Measurements from ENCODE around the gene RIOX2. TPM values are rescaled to one million over a fixed set of nuclear protein-coding genes. Genes with fewer than 3 reads are reported as not detected.
A peak's percentile ranks its signal among the peaks of the same experiment; 100 is the strongest.

Gene RIOX2
- total RNA-seq, 2 donors from 2014 or later = 22.1 to 32.3 TPM

GRCh38 chr3:97901313-97902248 lies 70.7 kb downstream of the RIOX2 start:
- TF ChIP-seq CTCF (IDR thresholded peaks at IDR 0.05) (no peak), POLR2A (IDR thresholded peaks at IDR 0.05) (no peak)
- Histone ChIP-seq H3K27ac (peak overlapping the region in 2 of 4 donors; percentile 3 to 15), H3K4me3 (no peak overlapping the region), H3K9me3 (no peaks in the 10 kb centered on the region), H3K36me3 (replicated peaks in 1 of 2; ENCODE audit: insufficient read depth in 1 of 2, low read depth in 2 of 2) (no peaks in the 10 kb centered on the region), H3K4me1 (peaks cover 5% of the 10 kb centered on the region), H3K27me3 (no peaks in the 10 kb centered on the region)
- ATAC-seq (peak; percentile 12), DNase-seq (no peak)
- WGBS, 2 donors = 46 to 55% methylated on average over 4 of the region's 4 CpGs
- intact Hi-C loops (cut with DNase I) = no loop called here

DNA sequence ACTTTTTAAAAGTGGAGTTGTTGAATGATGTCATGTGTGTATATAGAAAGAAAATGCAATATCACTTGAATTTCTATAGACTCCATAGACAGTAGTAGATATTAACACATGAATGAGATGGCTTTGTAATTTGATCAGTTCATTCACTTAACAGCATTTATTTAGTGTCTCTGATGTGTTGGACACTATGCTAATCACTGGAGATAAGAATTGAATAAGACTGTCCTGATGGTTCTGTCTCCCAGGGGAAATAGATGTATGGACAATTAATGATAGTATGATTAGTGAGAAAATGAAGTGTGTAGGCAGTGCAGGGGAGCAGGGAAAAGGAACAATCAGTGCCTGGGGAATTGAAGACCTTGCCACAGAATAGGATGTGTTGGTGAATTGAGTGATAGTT lies 72.9 kb downstream of the RIOX2 start:
- ATAC-seq (no peak), DNase-seq (no peak)
- intact Hi-C loops (cut with DNase I) = no loop called here
- Histone ChIP-seq H3K36me3 (replicated peaks in 1 of 2; ENCODE audit: insufficient read depth in 1 of 2, low read depth in 2 of 2) (no peaks in the 10 kb centered on the region), H3K4me3 (no peak overlapping the region), H3K27me3 (no peaks in the 10 kb centered on the region), H3K27ac (no peak overlapping the region), H3K9me3 (no peaks in the 10 kb centered on the region), H3K4me1 (peaks cover 5% of the 10 kb centered on the region)
- no peak for TF ChIP-seq CTCF (IDR thresholded peaks at IDR 0.05)
- no peak for TF ChIP-seq POLR2A (IDR thresholded peaks at IDR 0.05)

- ATAC-seq = no peak
- Histone ChIP-seq H3K4me1 (peaks cover 5% of the 10 kb centered on the region), H3K27me3 (no peaks in the 10 kb centered on the region), H3K36me3 (replicated peaks in 1 of 2; ENCODE audit: insufficient read depth in 1 of 2, low read depth in 2 of 2) (no peaks in the 10 kb centered on the region), H3K27ac (no peak overlapping the region), H3K4me3 (no peak overlapping the region), H3K9me3 (no peaks in the 10 kb centered on the region)
- no peak for DNase-seq
- TF ChIP-seq CTCF (IDR thresholded peaks at IDR 0.05) = no peak
- no peak for TF ChIP-seq POLR2A (IDR thresholded peaks at IDR 0.05)
- WGBS, 2 donors = 87 to 93% methylated on average over 3 of the region's 3 CpGs
- intact Hi-C loops (cut with DNase I) = no loop called here
Observed at GRCh38 chr3:97896547-97896946, 75.7 kb downstream of the RIOX2 start.

DNA sequence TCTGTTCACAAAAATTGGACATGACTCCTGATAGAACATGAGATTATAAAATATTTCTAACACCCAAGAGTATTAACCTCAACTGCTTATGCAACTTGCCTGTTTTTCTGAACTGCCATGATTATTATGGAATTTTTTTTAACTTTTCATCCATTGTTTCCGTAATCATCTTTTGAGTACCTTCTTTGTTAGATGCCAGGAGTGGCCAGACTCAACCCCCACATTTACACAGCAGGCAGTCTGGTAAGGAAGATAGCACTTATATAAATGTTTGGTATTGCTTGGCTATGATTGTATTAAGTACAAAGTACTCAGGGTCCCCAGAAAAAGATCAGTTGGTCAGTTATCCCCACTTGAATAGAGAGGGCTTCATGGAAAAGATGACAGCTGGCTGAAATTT lies 76.1 kb downstream of the RIOX2 start:
- Histone ChIP-seq H3K36me3 (replicated peaks in 1 of 2; ENCODE audit: insufficient read depth in 1 of 2, low read depth in 2 of 2) (no peaks in the 10 kb centered on the region), H3K4me1 (peaks cover 2% of the 10 kb centered on the region), H3K27ac (no peak overlapping the region), H3K4me3 (no peak overlapping the region), H3K27me3 (no peaks in the 10 kb centered on the region), H3K9me3 (no peaks in the 10 kb centered on the region)
- intact Hi-C loops (cut with DNase I) = no loop called here
- TF ChIP-seq CTCF (IDR thresholded peaks at IDR 0.05) = no peak
- TF ChIP-seq POLR2A (IDR thresholded peaks at IDR 0.05) = no peak
- ATAC-seq = no peak
- no peak for DNase-seq
- 89 to 96% methylated on average over 1 of the region's 1 CpG for WGBS, 2 donors

DNA sequence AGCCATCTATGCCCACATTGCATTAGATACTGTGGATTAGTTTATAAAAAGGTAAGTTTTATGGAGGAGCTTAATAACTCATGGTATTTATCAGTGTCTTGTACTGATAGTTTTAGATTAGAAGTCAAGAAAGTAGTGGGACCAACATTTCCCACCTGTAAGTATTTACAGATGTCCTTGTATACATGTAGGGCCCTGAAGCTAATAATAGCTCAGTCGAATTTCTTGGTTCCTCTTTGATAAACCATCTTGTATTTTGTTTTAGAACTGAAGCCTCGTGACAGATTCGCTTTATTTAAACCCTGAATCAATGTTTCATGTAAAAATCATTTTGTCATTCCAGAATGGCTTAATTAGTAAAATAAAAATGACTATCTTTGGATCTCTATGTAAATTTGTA lies 77.0 kb downstream of the RIOX2 start:
- Histone ChIP-seq H3K9me3 (no peaks in the 10 kb centered on the region), H3K36me3 (replicated peaks in 1 of 2; ENCODE audit: insufficient read depth in 1 of 2, low read depth in 2 of 2) (peaks cover 0 to 3% of the 10 kb centered on the region in 2 donors)
- TF ChIP-seq CTCF (IDR thresholded peaks at IDR 0.05) (no peak), POLR2A (IDR thresholded peaks at IDR 0.05) (no peak)

More for the DNA sequence above, 77.0 kb downstream of the RIOX2 start:
- DNase-seq (no peak), ATAC-seq (no peak)
- no peaks in the 10 kb centered on the region for H3K27me3 ChIP-seq
- H3K4me1 ChIP-seq = no peaks in the 10 kb centered on the region
- WGBS, 2 donors = 85 to 86% methylated on average over 3 of the region's 3 CpGs
- no peak overlapping the region for H3K4me3 ChIP-seq
- no peak overlapping the region for H3K27ac ChIP-seq
- intact Hi-C loops (cut with DNase I) = no loop called here
